Measurements from ENCODE around the gene WWOX. TPM values are rescaled to one million over a fixed set of nuclear protein-coding genes. Genes with fewer than 3 reads are reported as not detected.

WWOX gene
- total and polyA plus RNA-seq, 2 of the 4 experiments (the other 2 are of a cell fraction): 2.7 to 5.4 TPM

DNA sequence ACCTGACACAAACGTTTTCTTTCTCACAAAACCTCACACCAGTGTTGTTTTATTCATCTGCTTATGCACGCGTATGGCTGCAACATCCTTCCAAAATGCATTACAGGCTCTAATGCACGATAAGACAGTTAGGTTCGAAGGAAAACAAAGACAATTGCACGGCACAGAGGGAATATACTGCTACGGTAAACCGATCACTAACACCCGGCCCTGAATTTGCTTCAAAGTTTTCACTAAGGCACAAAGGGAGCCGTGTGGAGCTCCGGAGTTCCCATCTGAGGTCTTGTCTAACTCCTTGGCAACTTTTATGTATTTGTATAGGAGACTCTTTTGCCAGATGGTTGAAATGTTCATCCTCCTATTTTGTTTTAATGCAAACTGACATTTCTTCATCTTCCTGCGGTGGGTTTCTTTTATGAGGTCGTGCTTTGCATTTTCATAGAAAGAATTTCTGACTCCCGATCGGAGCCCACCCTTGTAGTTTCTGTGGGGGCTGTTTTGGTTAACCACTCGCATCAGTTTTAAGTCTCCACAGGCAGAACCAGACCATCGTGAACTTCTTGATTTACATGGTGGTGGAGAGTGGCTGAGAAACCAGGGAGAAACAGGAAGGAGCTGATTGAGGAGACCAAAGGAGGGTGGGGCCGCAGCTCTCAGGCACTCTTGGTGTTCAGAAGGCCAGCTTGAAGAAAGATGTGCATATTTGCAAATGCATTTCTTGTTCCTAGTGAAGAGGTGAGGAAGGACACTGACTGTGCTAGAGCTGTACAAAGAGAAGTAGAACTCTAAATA lies 984.2 kb downstream of the WWOX start:
- H3K56ac ChIP-seq (ENCODE audit: extremely low read depth, insufficient read depth, low read length): no peak overlapping the region
- H4K8ac ChIP-seq (ENCODE audit: low read depth in 2 of 2, low read length in 2 of 2): no peak overlapping the region
- no peak overlapping the region for H2BK5ac ChIP-seq (ENCODE audit: low read depth, low read length, poor library complexity, severe bottlenecking)
- H3K9ac ChIP-seq (ENCODE audit: low read depth, low read length): no peak overlapping the region
- WGBS, 2 experiments (ENCODE audit: extremely low coverage in 2 of 2, insufficient read length in 1 of 2): 64% methylated on average over 2 of the region's 18 CpGs; no CpG with 5 or more reads in 1 of the 2 experiments
- TF ChIP-seq BHLHE40 (IDR thresholded peaks at IDR 0.05; ENCODE audit: low read depth, low read length) (no peak), MXI1 (IDR thresholded peaks at IDR 0.05; ENCODE audit: borderline replicate concordance, low read depth, low read length) (no peak), CEBPB (IDR thresholded peaks at IDR 0.05; ENCODE audit: low read depth, low read length) (no peak)
- TF ChIP-seq, protein P1, sequence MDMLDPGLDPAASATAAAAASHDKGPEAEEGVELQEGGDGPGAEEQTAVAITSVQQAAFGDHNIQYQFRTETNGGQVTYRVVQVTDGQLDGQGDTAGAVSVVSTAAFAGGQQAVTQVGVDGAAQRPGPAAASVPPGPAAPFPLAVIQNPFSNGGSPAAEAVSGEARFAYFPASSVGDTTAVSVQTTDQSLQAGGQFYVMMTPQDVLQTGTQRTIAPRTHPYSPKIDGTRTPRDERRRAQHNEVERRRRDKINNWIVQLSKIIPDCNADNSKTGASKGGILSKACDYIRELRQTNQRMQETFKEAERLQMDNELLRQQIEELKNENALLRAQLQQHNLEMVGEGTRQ (IDR thresholded peaks at IDR 0.05; ENCODE audit: low read depth, low read length): no peak
- no peak overlapping the region for H4K91ac ChIP-seq (ENCODE audit: insufficient read depth, low read depth, low read length)
- CTCF ChIA-PET: no interaction called here
- no peak overlapping the region for H4K5ac ChIP-seq (ENCODE audit: low read depth, low read length)
- in situ Hi-C loops (cut with MboI; ENCODE audit: low sequenced_read_pairs) (no loop called here), dilution Hi-C loops (cut with HindIII; ENCODE audit: low sequenced_read_pairs, unreplicated experiment) (no loop called here), intact Hi-C loops (cut with micrococcal nuclease) (no loop called here)
- no peaks in the 10 kb centered on the region for H3K79me1 ChIP-seq (ENCODE audit: low read depth in 1 of 2, low read length in 2 of 2)
- no peaks in the 10 kb centered on the region for H4K20me1 ChIP-seq (ENCODE audit: insufficient read depth, low read length)
- H2BK15ac ChIP-seq (ENCODE audit: low read depth, low read length): no peak overlapping the region
- H3K9me3 ChIP-seq (ENCODE audit: control insufficient read depth, insufficient read depth, low read length): peaks cover 27% of the 10 kb centered on the region
- H3K27me3 ChIP-seq (ENCODE audit: control insufficient read depth, insufficient read depth, low read length): no peaks in the 10 kb centered on the region
- no peaks in the 10 kb centered on the region for H3K9me1 ChIP-seq (ENCODE audit: insufficient read depth, low read length)
- H3K18ac ChIP-seq (ENCODE audit: low read depth, low read length): no peak overlapping the region
- DNase-seq (no peak), ATAC-seq (ENCODE audit: low read depth) (no peak)
- no peak overlapping the region for H3K4me3 ChIP-seq (ENCODE audit: insufficient read depth, low read depth, low read length)
- H2BK120ac ChIP-seq (ENCODE audit: low read depth, low read length): no peak overlapping the region
- H3K4me2 ChIP-seq (ENCODE audit: low read depth, low read length): no peak overlapping the region
- H3K27ac ChIP-seq (ENCODE audit: insufficient read depth, low read length): no peak overlapping the region
- H3K4me1 ChIP-seq (ENCODE audit: control insufficient read depth, insufficient read depth, low read length): no peaks in the 10 kb centered on the region
- H2AFZ ChIP-seq (replicated peaks; ENCODE audit: low read length, poor library complexity): no peak overlapping the region
- H3K4ac ChIP-seq (ENCODE audit: low read depth, low read length): no peak overlapping the region
- BruUV-seq (replicated peaks): no TSS peak
- H2AK9ac ChIP-seq (replicated peaks; ENCODE audit: low read depth, low read length, poor library complexity): no peak overlapping the region
- no peak overlapping the region for H2BK20ac ChIP-seq (ENCODE audit: low read depth, low read length)
- no peak overlapping the region for H3K23ac ChIP-seq (ENCODE audit: low read depth, low read length)
- no peak overlapping the region for H2AK5ac ChIP-seq (ENCODE audit: low read depth, low read length)
- no peaks in the 10 kb centered on the region for H3K36me3 ChIP-seq (ENCODE audit: control insufficient read depth, insufficient read depth, low read length)
- no peak overlapping the region for H3K14ac ChIP-seq (replicated peaks; ENCODE audit: low read depth, low read length)
- POLR2A ChIA-PET (ENCODE audit: unreplicated experiment): no interaction called here
